OCI-LY7 (cell line): ENCODE data around the gene CUL4A. TPM values are rescaled to one million over a fixed set of nuclear protein-coding genes. Genes with fewer than 3 reads are reported as not detected.
"Not testable (repeated sequence)": the region's sequence is repeated elsewhere in the genome, so short reads cannot be mapped to it uniquely, and the experiment has no call there.

Experiments
- BruUV-seq: library from RNA; stranded (reverse); fragments of 400-500 nt; replicated peaks from 2 replicates; lab custom pipeline; 2021; lab: Mats Ljungman, UMichigan
- CTCF ChIA-PET: fragments of 300-600 bp; sonication (Branson Sonifier 250); formaldehyde crosslinking; loops from one replicate; lab custom pipeline; 2022; ENCODE audit warnings: antibody characterized with exemption; ENCODE audit not compliant: unreplicated experiment; lab: Charles Lee
- POLR2A ChIA-PET: fragments of 300-600 bp; sonication (Branson Sonifier 250); formaldehyde crosslinking; loops from one replicate; lab custom pipeline; 2022; ENCODE audit warnings: antibody characterized with exemption; lab: Charles Lee
- DNase-seq: peaks from one replicate; pipeline ENCODE4 v3.0.0-alpha.2; 2015; ENCODE audit warnings: low spot score
- H2AFZ ChIP-seq: fragments of 200-600 bp; sonication (generic), shearing (Covaris generic); 2 replicates; pipeline ENCODE4 v1.6.1; 2014; ENCODE audit warnings: mild to moderate bottlenecking, antibody characterized with exemption, low read length, moderate library complexity
- H3K27ac ChIP-seq: fragments of 200-600 bp; sonication (generic); 2 replicates; pipeline ENCODE4 v1.5.1; 2014; ENCODE audit warnings: mixed run types, low read depth, mild to moderate bottlenecking, moderate library complexity, low read length, inconsistent platforms; ENCODE audit not compliant: poor library complexity, severe bottlenecking
- H3K36me3 ChIP-seq: fragments of 200-600 bp; sonication (generic); 2 replicates; pipeline ENCODE4 v1.6.1; 2014; ENCODE audit warnings: mild to moderate bottlenecking, antibody characterized with exemption, low read length, moderate library complexity, mixed read lengths; ENCODE audit not compliant: insufficient read depth
- H3K4me1 ChIP-seq: fragments of 200-600 bp; sonication (generic); 2 replicates; pipeline ENCODE4 v1.5.1; 2014; ENCODE audit warnings: mild to moderate bottlenecking, low read length; ENCODE audit not compliant: insufficient read depth, poor library complexity, severe bottlenecking
- H3K4me2 ChIP-seq: fragments of 200-600 bp; sonication (generic); 2 replicates; pipeline ENCODE4 v1.6.1; 2014; ENCODE audit warnings: mild to moderate bottlenecking, low read length
- H3K4me3 ChIP-seq: fragments of 200-600 bp; sonication (generic); 2 replicates; pipeline ENCODE4 v1.5.1; 2014; ENCODE audit warnings: mild to moderate bottlenecking, low read depth, low read length; ENCODE audit not compliant: poor library complexity, severe bottlenecking
- H3K79me2 ChIP-seq: fragments of 200-600 bp; sonication (generic); 2 replicates; pipeline ENCODE4 v1.6.1; 2016; ENCODE audit warnings: low read depth, mild to moderate bottlenecking, low read length, moderate library complexity, mixed read lengths; ENCODE audit not compliant: insufficient read depth
- H3K9me2 ChIP-seq: fragments of 200-600 bp; sonication (generic); 2 replicates; pipeline ENCODE4 v1.6.1; 2016; ENCODE audit warnings: mild to moderate bottlenecking, low read length, mixed read lengths; ENCODE audit not compliant: insufficient read depth
- H3K9me3 ChIP-seq: fragments of 200-600 bp; sonication (generic); 2 replicates; pipeline ENCODE4 v1.6.1; 2014; ENCODE audit warnings: mild to moderate bottlenecking, mixed run types, low read length, mixed read lengths
- H4K20me1 ChIP-seq: fragments of 200-600 bp; sonication (generic); 2 replicates; pipeline ENCODE4 v1.6.1; 2014; ENCODE audit warnings: mild to moderate bottlenecking, antibody characterized with exemption, low read length, moderate library complexity, mixed read lengths; ENCODE audit not compliant: insufficient read depth
- EZH2phosphoT487 ChIP-seq: fragments of 200-600 bp; sonication (generic); IDR thresholded peaks from 2 replicates; pipeline ENCODE4 v1.6.1; 2018; ENCODE audit warnings: low read depth, borderline replicate concordance, mild to moderate bottlenecking, mixed run types, antibody characterized with exemption, low read length, moderate library complexity, mixed read lengths
- intact Hi-C: fragments of 100-400 bp; cut with micrococcal nuclease; formaldehyde crosslinking; loops from one replicate; pipeline ENCODE4 v1.10.0; 2022; ENCODE audit not compliant: unreplicated experiment
- total RNA-seq, 2 experiments: library from RNA; depleted of rRNA in 1 of 2; stranded (reverse); fragments of >200 nt in 1 of 2; shearing (Covaris generic) in 1 of 2; gene quantifications; 2 replicates each; pipeline ENCODE4 v1.2.3, GENCODE V29; 2014 to 2022
- TF ChIP-seq, protein P1 (sequence below): fragments of 200-600 bp; sonication (generic); conservative IDR thresholded peaks from 2 replicates; pipeline ENCODE4 v1.5.1; 2014; ENCODE audit warnings: mild to moderate bottlenecking, antibody characterized with exemption, low read length, moderate library complexity, mixed read lengths

CUL4A gene
- total RNA-seq, 2 experiments from 2014 or later: 46.6 to 49.8 TPM

DNA sequence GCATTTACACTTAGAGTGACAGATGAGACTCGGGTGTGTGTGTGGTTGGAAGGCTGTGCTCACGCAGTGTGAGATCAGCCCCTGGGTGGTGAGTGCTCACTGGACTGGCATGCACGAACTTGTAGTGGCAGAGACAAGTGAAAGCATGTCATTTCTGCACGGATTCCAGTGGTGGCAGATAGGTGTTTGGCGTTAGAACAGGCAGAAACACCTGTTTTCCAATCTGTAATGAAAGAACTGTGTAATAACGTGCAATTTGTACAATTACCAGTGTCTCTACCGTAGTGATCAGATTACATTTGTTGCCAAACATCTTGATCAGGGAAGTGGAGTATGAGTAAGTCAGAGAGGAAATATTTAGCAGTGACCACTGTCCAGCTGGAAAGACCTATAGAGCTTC, 95.8 kb downstream of the CUL4A start:
- ChIA-PET POLR2A (no interaction called here), CTCF (no interaction called here)
- no peak for TF ChIP-seq EZH2phosphoT487
- TF ChIP-seq, protein P1, sequence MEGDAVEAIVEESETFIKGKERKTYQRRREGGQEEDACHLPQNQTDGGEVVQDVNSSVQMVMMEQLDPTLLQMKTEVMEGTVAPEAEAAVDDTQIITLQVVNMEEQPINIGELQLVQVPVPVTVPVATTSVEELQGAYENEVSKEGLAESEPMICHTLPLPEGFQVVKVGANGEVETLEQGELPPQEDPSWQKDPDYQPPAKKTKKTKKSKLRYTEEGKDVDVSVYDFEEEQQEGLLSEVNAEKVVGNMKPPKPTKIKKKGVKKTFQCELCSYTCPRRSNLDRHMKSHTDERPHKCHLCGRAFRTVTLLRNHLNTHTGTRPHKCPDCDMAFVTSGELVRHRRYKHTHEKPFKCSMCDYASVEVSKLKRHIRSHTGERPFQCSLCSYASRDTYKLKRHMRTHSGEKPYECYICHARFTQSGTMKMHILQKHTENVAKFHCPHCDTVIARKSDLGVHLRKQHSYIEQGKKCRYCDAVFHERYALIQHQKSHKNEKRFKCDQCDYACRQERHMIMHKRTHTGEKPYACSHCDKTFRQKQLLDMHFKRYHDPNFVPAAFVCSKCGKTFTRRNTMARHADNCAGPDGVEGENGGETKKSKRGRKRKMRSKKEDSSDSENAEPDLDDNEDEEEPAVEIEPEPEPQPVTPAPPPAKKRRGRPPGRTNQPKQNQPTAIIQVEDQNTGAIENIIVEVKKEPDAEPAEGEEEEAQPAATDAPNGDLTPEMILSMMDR: no peak
- Histone ChIP-seq H3K9me3 (no peaks in the 10 kb centered on the region), H3K4me2 (no peak overlapping the region), H2AFZ (no peak overlapping the region), H3K9me2 (no peaks in the 10 kb centered on the region), H3K4me3 (no peak overlapping the region), H3K36me3 (peaks cover 9% of the 10 kb centered on the region), H3K4me1 (no peaks in the 10 kb centered on the region), H4K20me1 (no peaks in the 10 kb centered on the region), H3K79me2 (no peaks in the 10 kb centered on the region; the same call in 1 of the 2 replicates), H3K27ac (no peak overlapping the region)
- no peak for DNase-seq
- intact Hi-C loops: no loop called here
- BruUV-seq: no TSS peak

- Histone ChIP-seq H3K36me3 (peaks cover 17% of the 10 kb centered on the region), H3K4me3 (no peak overlapping the region), H3K79me2 (no peaks in the 10 kb centered on the region), H3K9me2 (no peaks in the 10 kb centered on the region), H2AFZ (no peak overlapping the region), H3K9me3 (no peaks in the 10 kb centered on the region), H3K4me1 (no peaks in the 10 kb centered on the region), H3K27ac (no peak overlapping the region), H3K4me2 (no peak overlapping the region), H4K20me1 (no peaks in the 10 kb centered on the region)
- TF ChIP-seq EZH2phosphoT487: no peak
- TF ChIP-seq, protein P1: no peak
- POLR2A ChIA-PET: no interaction called here
- BruUV-seq: no TSS peak
- intact Hi-C loops: no loop called here
- DNase-seq: no peak
- CTCF ChIA-PET: no interaction called here
Observed at GRCh38 chr13:113307491-113307890, 98.1 kb downstream of the CUL4A start.

- intact Hi-C loops: no loop called here
- BruUV-seq: no TSS peak
- Histone ChIP-seq H3K4me3 (no peak overlapping the region), H3K27ac (no peak overlapping the region), H3K36me3 (peaks cover 17% of the 10 kb centered on the region), H3K4me2 (no peak overlapping the region), H3K79me2 (no peaks in the 10 kb centered on the region), H3K9me2 (no peaks in the 10 kb centered on the region), H2AFZ (no peak overlapping the region), H4K20me1 (no peaks in the 10 kb centered on the region), H3K9me3 (no peaks in the 10 kb centered on the region), H3K4me1 (no peaks in the 10 kb centered on the region)
- ChIA-PET CTCF (no interaction called here), POLR2A (no interaction called here)
- no peak for DNase-seq
- TF ChIP-seq, protein P1: no peak
- TF ChIP-seq EZH2phosphoT487: no peak
Observed at GRCh38 chr13:113309473-113309872, 100.1 kb downstream of the CUL4A start.

DNA sequence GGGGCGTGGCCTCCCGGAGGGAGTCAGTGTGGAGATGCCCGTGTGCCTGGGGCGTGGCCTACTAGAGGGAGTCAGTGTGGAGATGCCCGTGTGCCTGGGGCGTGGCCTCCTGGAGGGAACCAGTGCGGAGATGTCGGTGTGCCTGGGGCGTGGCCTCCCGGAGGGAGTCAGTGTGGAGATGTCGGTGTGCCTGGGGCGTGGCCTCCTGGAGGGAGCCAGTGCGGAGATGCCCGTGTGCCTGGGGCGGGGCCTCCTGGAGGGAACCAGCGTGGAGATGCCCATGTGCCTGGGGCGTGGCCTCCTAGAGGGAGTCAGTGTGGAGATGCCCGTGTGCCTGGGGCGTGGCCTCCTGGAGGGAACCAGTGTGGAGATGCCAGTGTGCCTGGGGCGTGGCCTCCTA, 104.7 kb downstream of the CUL4A start:
- CTCF ChIA-PET: not testable (repeated sequence)

More for the DNA sequence above, 104.7 kb downstream of the CUL4A start:
- DNase-seq, H3K4me1 ChIP-seq, H4K20me1 ChIP-seq, POLR2A ChIA-PET, BruUV-seq, H3K27ac ChIP-seq, H3K9me3 ChIP-seq, intact Hi-C loops, H3K9me2 ChIP-seq, H3K4me2 ChIP-seq, H3K4me3 ChIP-seq, H2AFZ ChIP-seq, H3K79me2 ChIP-seq: not testable (repeated sequence)
- H3K36me3 ChIP-seq: peaks cover 16% of the 10 kb centered on the region
